ENCODE results near the gene AGPAT2. TPM values are rescaled to one million over a fixed set of nuclear protein-coding genes. Genes with fewer than 3 reads are reported as not detected.

Gene AGPAT2
- total RNA-seq (1 to 10 TPM; 7.7 to 8.5 TPM), total RNA-seq (9.9 to 12.2 reads per million in 2 donors)

- Mint-ChIP-seq H3K27ac (no peak within 1 kb of the TSS), H3K36me3 (ENCODE audit: low read depth) (no peaks in the 10 kb centered on the region), H3K27me3 (no peaks in the 10 kb centered on the region), H3K4me3 (peak within 1 kb of the TSS; percentile 77), H3K4me1 (peaks cover 8% of the 10 kb centered on the region)
- peak; percentile 89 for ATAC-seq
- no peaks in the 10 kb centered on the region for H3K9me3 ChIP-seq (ENCODE audit: control insufficient read depth, low read length, poor library complexity, severe bottlenecking)
- peak; percentile 29 to 59 (median 49) for DNase-seq
Measured at GRCh38 chr9:136686794-136687711, at the start of gene AGPAT2. Gene AGPAT2 (minus strand): TSS chr9:136687457. CDS start chr9:136687357, 100 bp downstream.

- DNase-seq, result no peak
- peaks cover 2% of the 10 kb centered on the region for H3K4me1 Mint-ChIP-seq
- no peaks in the 10 kb centered on the region for H3K9me3 ChIP-seq (ENCODE audit: control insufficient read depth, low read length, poor library complexity, severe bottlenecking)
Measured at GRCh38 chr9:136735812-136736480, 48.7 kb upstream of the AGPAT2 start.

GRCh38 chr9:136734837-136735496 is 47.7 kb upstream of the AGPAT2 start:
- Mint-ChIP-seq H3K27ac (no peak overlapping the region), H3K27me3 (no peaks in the 10 kb centered on the region), H3K36me3 (ENCODE audit: low read depth) (no peaks in the 10 kb centered on the region), H3K4me1 (peaks cover 2% of the 10 kb centered on the region), H3K4me3 (no peak overlapping the region)
- DNase-seq (no peak), ATAC-seq (no peak)
- no peaks in the 10 kb centered on the region for H3K9me3 ChIP-seq (ENCODE audit: control insufficient read depth, low read length, poor library complexity, severe bottlenecking)

More at GRCh38 chr9:136735812-136736480, 48.7 kb upstream of the AGPAT2 start:
- Mint-ChIP-seq H3K27me3 (no peaks in the 10 kb centered on the region), H3K4me3 (no peak overlapping the region), H3K27ac (no peak overlapping the region), H3K36me3 (ENCODE audit: low read depth) (no peaks in the 10 kb centered on the region)
- ATAC-seq, result no peak

- ATAC-seq (no peak), DNase-seq (no peak)
- H3K4me1 Mint-ChIP-seq, result peaks cover 2% of the 10 kb centered on the region
- no peaks in the 10 kb centered on the region for H3K36me3 Mint-ChIP-seq (ENCODE audit: low read depth)
- H3K27me3 Mint-ChIP-seq, result no peaks in the 10 kb centered on the region
- H3K27ac Mint-ChIP-seq, result no peak overlapping the region
- H3K4me3 Mint-ChIP-seq, result no peak overlapping the region
- no peaks in the 10 kb centered on the region for H3K9me3 ChIP-seq (ENCODE audit: control insufficient read depth, low read length, poor library complexity, severe bottlenecking)
Measured at GRCh38 chr9:136733611-136734010, 46.4 kb upstream of the AGPAT2 start.

GRCh38 chr9:136732444-136733178 is 45.4 kb upstream of the AGPAT2 start:
- H3K27me3 Mint-ChIP-seq, result no peaks in the 10 kb centered on the region
- H3K4me3 Mint-ChIP-seq, result no peak overlapping the region
- H3K4me1 Mint-ChIP-seq, result peaks cover 3% of the 10 kb centered on the region
- no peak for ATAC-seq
- no peak overlapping the region for H3K27ac Mint-ChIP-seq
- H3K36me3 Mint-ChIP-seq (ENCODE audit: low read depth), result no peaks in the 10 kb centered on the region
- H3K9me3 ChIP-seq (ENCODE audit: control insufficient read depth, low read length, poor library complexity, severe bottlenecking), result no peaks in the 10 kb centered on the region
- DNase-seq, result no peak

GRCh38 chr9:136729926-136730325 is 42.7 kb upstream of the AGPAT2 start:
- no peaks in the 10 kb centered on the region for H3K9me3 ChIP-seq (ENCODE audit: control insufficient read depth, low read length, poor library complexity, severe bottlenecking)
- DNase-seq (no peak), ATAC-seq (no peak)
- Mint-ChIP-seq H3K27ac (peak overlapping the region; percentile 70), H3K27me3 (no peaks in the 10 kb centered on the region), H3K36me3 (ENCODE audit: low read depth) (peaks cover 4% of the 10 kb centered on the region), H3K4me1 (peaks cover 15% of the 10 kb centered on the region), H3K4me3 (no peak overlapping the region)

GRCh38 chr9:136729144-136729543 is 41.9 kb upstream of the AGPAT2 start:
- no peak for DNase-seq
- ATAC-seq, result no peak
- Mint-ChIP-seq H3K36me3 (ENCODE audit: low read depth) (peaks cover 7% of the 10 kb centered on the region), H3K4me1 (peaks cover 19% of the 10 kb centered on the region), H3K27ac (peak overlapping the region; percentile 70), H3K4me3 (peak overlapping the region; percentile 74), H3K27me3 (no peaks in the 10 kb centered on the region)
- no peaks in the 10 kb centered on the region for H3K9me3 ChIP-seq (ENCODE audit: control insufficient read depth, low read length, poor library complexity, severe bottlenecking)

- Mint-ChIP-seq H3K27ac (no peak overlapping the region), H3K27me3 (no peaks in the 10 kb centered on the region)
Measured at GRCh38 chr9:136728548-136729123, 41.4 kb upstream of the AGPAT2 start.

GRCh38 chr9:136728080-136728547 is 40.9 kb upstream of the AGPAT2 start:
- peak overlapping the region; percentile 93 for H3K27ac Mint-ChIP-seq

More at GRCh38 chr9:136728548-136729123, 41.4 kb upstream of the AGPAT2 start:
- DNase-seq (no peak), ATAC-seq (no peak)
- Mint-ChIP-seq H3K4me1 (peaks cover 19% of the 10 kb centered on the region), H3K4me3 (peak overlapping the region; percentile 98), H3K36me3 (ENCODE audit: low read depth) (peaks cover 7% of the 10 kb centered on the region)
- no peaks in the 10 kb centered on the region for H3K9me3 ChIP-seq (ENCODE audit: control insufficient read depth, low read length, poor library complexity, severe bottlenecking)

GRCh38 chr9:136726631-136727191 is 39.5 kb upstream of the AGPAT2 start:
- Mint-ChIP-seq H3K4me1 (peaks cover 17% of the 10 kb centered on the region), H3K27me3 (no peaks in the 10 kb centered on the region), H3K4me3 (peak overlapping the region; percentile 98), H3K36me3 (ENCODE audit: low read depth) (peaks cover 7% of the 10 kb centered on the region), H3K27ac (peak overlapping the region; percentile 93)
- ATAC-seq, result peak; percentile 48
- H3K9me3 ChIP-seq (ENCODE audit: control insufficient read depth, low read length, poor library complexity, severe bottlenecking), result no peaks in the 10 kb centered on the region
- peak in 1 of 3 donors; percentile 32 for DNase-seq

More at GRCh38 chr9:136728080-136728547, 40.9 kb upstream of the AGPAT2 start:
- Mint-ChIP-seq H3K36me3 (ENCODE audit: low read depth) (peaks cover 7% of the 10 kb centered on the region), H3K4me3 (peak overlapping the region; percentile 98), H3K4me1 (peaks cover 19% of the 10 kb centered on the region), H3K27me3 (no peaks in the 10 kb centered on the region)
- DNase-seq (peak; percentile 88 to 95 (median 90)), ATAC-seq (peak; percentile 85)
- no peaks in the 10 kb centered on the region for H3K9me3 ChIP-seq (ENCODE audit: control insufficient read depth, low read length, poor library complexity, severe bottlenecking)

- no peak for DNase-seq
- Mint-ChIP-seq H3K4me1 (peaks cover 19% of the 10 kb centered on the region), H3K4me3 (peak overlapping the region; percentile 98), H3K27ac (peak overlapping the region; percentile 93), H3K36me3 (ENCODE audit: low read depth) (peaks cover 7% of the 10 kb centered on the region), H3K27me3 (no peaks in the 10 kb centered on the region)
- ATAC-seq, result no peak
- H3K9me3 ChIP-seq (ENCODE audit: control insufficient read depth, low read length, poor library complexity, severe bottlenecking), result no peaks in the 10 kb centered on the region
Measured at GRCh38 chr9:136726118-136726517, 38.9 kb upstream of the AGPAT2 start.

- peaks cover 20% of the 10 kb centered on the region for H3K4me1 Mint-ChIP-seq
- no peak overlapping the region for H3K27ac Mint-ChIP-seq
- H3K27me3 Mint-ChIP-seq, result no peaks in the 10 kb centered on the region
- DNase-seq (no peak), ATAC-seq (no peak)
- H3K4me3 Mint-ChIP-seq, result no peak overlapping the region
- peaks cover 7% of the 10 kb centered on the region for H3K36me3 Mint-ChIP-seq (ENCODE audit: low read depth)
- no peaks in the 10 kb centered on the region for H3K9me3 ChIP-seq (ENCODE audit: control insufficient read depth, low read length, poor library complexity, severe bottlenecking)
Measured at GRCh38 chr9:136725612-136726011, 38.4 kb upstream of the AGPAT2 start.
